CD4-positive, alpha-beta T cell treated with Interleukin-12 subunit alpha and Interleukin-12 subunit beta, for 1 hour (primary cell): ENCODE data around the gene ACVR2B.

Source experiments
- DNase-seq: peaks from one replicate; pipeline ENCODE4 v3.0.0-alpha.2; 2020

Gene ACVR2B

GRCh38 chr3:38458796-38459498, 5.3 kb downstream of the ACVR2B start:
- no peak for DNase-seq

GRCh38 chr3:38459499-38460048, 5.9 kb downstream of the ACVR2B start:
- no peak for DNase-seq

- no peak for DNase-seq
Observed at GRCh38 chr3:38460377-38461270, 6.9 kb downstream of the ACVR2B start.

GRCh38 chr3:38465588-38466154, 12.0 kb downstream of the ACVR2B start:
- no peak for DNase-seq

GRCh38 chr3:38468765-38469164, 15.1 kb downstream of the ACVR2B start:
- DNase-seq = no peak

GRCh38 chr3:38469852-38470251, 16.2 kb downstream of the ACVR2B start:
- no peak for DNase-seq

GRCh38 chr3:38471260-38471857, 17.7 kb downstream of the ACVR2B start:
- DNase-seq = no peak

- no peak for DNase-seq
Observed at GRCh38 chr3:38472342-38472741, 18.7 kb downstream of the ACVR2B start.

- no peak for DNase-seq
Observed at GRCh38 chr3:38473229-38473628, 19.5 kb downstream of the ACVR2B start.

GRCh38 chr3:38474928-38475605, 21.4 kb downstream of the ACVR2B start:
- no peak for DNase-seq

GRCh38 chr3:38475716-38476115, 22.0 kb downstream of the ACVR2B start:
- no peak for DNase-seq

- DNase-seq = no peak
Observed at GRCh38 chr3:38476157-38476756, 22.6 kb downstream of the ACVR2B start.

- no peak for DNase-seq
Observed at GRCh38 chr3:38477057-38477820, 23.5 kb downstream of the ACVR2B start.

- no peak for DNase-seq
Observed at GRCh38 chr3:38477839-38478450, 24.3 kb downstream of the ACVR2B start.

GRCh38 chr3:38478901-38479300, 25.2 kb downstream of the ACVR2B start:
- no peak for DNase-seq

GRCh38 chr3:38479431-38480092, 25.9 kb downstream of the ACVR2B start:
- peak; percentile 60 for DNase-seq

GRCh38 chr3:38480093-38480445, 26.4 kb downstream of the ACVR2B start:
- DNase-seq = no peak

GRCh38 chr3:38480930-38481329, 27.2 kb downstream of the ACVR2B start:
- DNase-seq = no peak

GRCh38 chr3:38482951-38483350, 29.3 kb downstream of the ACVR2B start:
- no peak for DNase-seq

- DNase-seq = no peak
Observed at GRCh38 chr3:38487323-38487722, 33.6 kb downstream of the ACVR2B start.
